GM21381 (cell line): ENCODE results near the gene SH2D4B.

ENCODE experiments used
- ATAC-seq: cut with Tn5 transposase; IDR thresholded peaks from one replicate; pipeline ENCODE4 v1.9.1; 2021; ENCODE audit warnings: mild to moderate bottlenecking, moderate library complexity; ENCODE audit not compliant: unreplicated experiment

Gene SH2D4B

DNA sequence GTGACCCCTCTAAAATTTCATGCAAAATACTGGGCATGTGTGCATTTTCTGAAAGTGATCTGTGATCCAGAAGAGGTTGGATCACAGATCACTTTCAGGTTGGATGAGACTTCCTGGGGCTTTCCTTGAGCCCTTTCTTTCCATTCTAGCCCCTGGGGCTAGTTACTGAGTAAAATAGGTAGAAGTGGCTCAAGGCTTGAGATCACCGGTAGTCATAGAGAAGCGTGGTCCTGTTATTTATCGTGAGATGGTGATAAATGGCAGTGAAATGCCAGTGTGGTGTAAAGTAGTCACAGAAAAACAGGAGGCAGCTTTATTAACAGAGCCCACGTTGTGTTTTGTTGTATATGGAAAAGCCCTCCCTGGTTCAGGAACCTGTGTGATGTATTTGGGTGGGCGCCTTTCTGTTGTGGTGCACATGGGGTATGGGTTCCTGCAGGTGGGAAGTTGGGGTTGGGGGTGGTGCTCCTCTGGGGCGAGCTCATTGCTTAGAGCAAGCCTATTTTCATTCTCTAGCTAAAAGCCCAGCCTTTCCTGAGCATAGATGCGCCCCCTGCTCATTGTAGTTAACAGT, 34.0 kb upstream of the SH2D4B start:
- no peak for ATAC-seq

DNA sequence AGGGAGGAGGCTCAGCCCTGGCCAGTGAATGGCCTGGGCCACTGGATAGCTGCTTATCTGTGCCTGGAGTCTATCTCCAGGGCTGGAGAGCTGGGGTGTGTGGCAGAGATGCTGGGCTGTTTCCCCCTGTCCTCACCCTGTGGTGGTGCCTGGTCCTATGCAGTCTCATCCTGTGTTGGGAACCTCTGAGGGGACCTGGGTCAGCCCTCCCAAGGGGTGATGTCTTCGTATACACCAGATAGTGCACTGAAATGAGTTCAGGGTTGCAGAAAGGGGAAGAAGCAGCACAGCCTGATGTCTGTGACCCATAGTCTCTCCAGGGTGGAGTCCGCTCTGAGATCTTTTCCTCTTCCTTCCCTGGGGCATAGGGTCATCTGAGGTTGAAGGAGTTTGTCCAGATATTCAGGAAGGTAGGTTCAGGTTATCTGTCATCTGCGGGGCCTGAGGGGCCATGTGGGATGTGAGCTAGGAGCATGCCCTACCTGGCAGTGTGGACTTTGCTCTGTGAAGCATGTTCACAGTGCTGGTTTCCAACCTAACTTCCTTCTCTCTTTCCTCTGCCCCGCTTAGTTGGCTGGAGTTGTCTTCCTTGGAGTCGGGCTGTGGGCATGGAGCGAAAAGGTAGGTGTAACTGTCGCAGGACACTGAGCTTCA, 33.4 kb upstream of the SH2D4B start:
- no peak for ATAC-seq

DNA sequence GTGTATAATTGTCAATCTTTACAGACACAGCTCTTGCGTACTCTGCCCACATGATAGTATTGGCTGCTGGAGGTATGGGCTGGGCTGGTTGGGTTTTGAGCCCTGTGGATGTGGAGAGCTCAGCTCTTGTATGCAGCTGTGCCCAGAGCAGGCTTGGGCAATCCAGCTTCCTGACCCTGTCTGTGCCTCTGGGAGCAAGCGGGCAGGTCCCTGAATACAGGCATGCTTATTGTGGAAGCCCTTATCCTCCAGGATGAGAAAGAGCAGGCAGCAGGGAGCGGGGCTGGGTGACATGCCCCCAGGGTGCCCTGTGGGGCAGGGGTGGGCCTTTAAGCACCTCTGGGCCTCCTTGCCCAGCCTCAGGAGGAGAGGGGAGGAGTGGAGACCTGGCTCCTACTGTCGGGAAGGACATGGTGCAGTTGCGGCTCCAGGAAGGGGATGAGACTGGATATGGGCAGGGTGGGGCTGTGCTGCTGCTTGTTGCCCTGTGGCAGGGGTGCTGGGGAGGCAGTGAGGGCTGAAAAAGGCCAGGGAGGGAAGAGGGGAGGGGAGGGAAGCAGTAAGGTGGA, 32.7 kb upstream of the SH2D4B start:
- no peak for ATAC-seq

DNA sequence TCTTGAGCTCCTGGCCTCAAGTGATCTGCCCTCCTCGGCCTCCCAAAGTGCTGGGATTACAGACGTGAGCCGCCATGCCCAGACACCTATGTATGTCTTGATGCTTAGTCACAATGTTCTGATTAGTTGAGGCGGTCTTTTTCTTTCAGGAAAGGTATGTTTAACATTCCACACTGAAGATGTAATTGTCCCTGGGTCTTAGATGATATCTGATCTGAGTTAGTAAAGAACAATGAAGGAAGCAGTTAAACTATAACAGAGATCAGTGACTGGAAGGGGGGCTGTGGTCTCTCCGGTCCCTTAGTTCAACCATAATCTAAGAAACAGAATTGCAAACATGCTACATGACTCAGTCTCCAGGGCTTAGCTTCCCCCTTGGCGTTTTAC, 31.5 kb upstream of the SH2D4B start:
- ATAC-seq = no peak

DNA sequence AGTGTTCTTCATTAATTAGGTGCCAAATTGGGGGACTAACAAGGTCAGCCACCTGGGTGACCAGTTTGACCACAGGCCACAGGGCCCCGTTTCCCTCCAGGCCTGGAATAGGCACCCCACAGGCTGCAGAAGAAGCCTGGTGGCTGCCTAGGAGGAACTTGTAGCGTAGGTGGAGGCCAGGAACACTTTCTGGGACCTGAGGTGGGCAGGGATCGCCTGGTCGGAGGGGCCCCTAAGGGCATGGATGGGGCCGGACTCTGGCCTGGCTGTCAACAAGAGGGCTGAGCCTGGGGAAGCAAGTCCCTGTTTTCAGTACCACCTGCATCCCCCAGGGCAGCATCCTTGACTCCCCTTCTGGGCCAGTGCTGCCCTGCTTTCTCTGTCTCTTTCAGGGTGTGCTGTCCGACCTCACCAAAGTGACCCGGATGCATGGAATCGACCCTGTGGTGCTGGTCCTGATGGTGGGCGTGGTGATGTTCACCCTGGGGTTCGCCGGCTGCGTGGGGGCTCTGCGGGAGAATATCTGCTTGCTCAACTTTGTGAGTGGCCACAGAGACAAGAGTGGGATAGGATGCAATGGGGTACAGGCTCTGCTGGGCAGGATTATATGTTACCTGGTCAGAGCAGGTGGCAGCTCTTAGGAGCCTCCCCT, 30.7 kb upstream of the SH2D4B start:
- no peak for ATAC-seq

DNA sequence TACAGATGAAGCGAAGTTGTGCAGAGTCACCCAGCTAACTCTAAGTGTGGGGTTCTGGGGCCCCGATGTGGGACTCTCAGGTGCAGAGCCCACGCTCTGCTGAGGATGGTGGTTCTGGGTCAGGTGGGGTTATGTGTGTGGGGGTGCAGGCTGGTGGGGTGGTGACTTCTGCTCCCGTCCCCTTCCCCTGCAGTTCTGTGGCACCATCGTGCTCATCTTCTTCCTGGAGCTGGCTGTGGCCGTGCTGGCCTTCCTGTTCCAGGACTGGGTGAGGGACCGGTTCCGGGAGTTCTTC, 28.6 kb upstream of the SH2D4B start:
- ATAC-seq = no peak

DNA sequence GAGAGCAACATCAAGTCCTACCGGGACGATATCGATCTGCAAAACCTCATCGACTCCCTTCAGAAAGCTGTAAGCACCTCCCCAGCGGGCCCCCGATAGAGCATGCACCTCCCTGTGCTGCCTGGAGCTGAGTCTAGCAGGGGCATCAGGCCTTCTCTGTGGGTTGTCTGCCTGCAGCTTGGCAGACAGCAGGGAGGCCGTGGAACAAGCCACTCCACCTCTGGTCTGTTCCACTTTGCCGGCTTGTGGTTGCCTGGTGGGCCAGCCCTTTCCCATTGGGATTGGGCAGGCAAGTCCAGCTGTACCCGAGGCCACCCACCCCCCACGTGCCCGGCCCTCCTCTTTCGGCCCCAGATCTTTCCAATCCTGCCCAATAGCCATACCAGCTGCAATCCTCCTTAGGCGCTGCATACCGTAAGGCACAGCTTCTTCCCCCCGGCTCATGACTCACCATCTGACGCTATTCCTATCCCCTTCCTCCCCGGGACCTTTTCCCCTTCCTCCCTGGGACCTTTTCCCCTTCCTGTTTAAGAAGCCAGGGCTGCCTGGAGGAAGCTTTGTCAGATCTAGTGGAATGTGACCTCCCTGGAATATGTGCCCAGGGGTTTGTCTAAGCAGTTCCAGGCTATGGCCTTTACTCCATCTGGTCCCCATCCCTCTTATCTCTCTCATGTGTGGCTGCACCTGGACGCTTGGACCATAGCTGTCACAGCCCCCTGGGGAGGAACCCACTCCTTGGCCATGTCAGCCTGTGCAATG, 28.1 kb upstream of the SH2D4B start:
- ATAC-seq = no peak

DNA sequence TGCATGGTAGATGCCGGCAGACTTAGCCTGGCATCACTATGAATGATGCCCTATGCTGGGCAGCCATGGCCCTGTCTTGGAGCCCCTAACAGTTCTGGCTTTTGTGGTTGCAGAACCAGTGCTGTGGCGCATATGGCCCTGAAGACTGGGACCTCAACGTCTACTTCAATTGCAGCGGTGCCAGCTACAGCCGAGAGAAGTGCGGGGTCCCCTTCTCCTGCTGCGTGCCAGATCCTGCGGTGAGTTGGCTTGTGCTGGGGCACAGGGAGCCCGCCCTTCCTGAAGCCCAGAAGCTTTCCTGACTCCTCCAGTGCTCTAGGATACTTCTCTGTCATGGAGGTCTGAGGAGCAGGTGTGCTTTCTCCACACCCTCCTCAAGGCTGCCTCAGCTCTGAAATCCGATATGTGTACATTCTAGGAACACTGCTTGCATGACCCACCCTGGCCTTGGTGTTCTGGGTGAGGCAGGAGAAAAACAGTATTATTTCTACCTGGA, 25.6 kb upstream of the SH2D4B start:
- no peak for ATAC-seq

DNA sequence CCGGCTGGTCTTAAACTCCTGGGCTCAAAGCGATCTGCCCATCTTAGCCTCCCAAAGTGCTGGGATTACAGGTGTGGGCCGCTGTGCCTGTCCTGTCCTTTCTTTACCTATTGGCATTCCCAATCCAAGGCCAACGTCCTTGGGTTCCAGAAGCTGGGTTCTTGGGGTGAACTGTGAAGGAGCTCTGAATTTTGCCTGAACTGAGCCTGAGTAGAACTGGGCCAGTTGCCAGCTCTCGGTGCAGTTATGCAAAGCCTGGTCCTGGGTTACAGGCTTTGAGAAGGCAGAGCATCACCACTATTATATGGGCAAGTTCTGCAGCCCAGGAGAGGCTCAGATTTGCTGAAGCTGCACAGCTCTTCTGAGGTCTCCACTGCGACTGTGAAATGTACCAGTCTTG, 24.6 kb upstream of the SH2D4B start:
- no peak for ATAC-seq

DNA sequence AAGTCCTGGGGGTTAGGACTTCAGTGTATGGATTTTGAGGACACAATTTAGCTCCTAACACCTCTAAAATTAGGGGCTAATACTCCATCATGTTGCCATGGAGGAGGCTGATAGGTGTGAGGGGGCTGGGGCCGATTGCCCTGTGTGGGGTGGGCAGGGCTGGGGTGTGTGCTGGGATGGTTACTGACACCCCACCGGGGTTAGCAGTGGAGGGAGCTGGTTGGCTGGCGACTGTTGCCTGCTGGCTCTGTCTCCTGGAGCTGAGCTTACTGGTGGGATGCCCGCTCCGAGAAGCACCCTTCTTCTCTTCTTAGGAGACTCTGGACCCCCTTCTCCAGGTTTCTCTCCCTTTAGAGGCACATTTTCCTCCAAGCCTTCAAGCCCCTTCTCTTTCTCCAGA, 22.2 kb upstream of the SH2D4B start:
- no peak for ATAC-seq

DNA sequence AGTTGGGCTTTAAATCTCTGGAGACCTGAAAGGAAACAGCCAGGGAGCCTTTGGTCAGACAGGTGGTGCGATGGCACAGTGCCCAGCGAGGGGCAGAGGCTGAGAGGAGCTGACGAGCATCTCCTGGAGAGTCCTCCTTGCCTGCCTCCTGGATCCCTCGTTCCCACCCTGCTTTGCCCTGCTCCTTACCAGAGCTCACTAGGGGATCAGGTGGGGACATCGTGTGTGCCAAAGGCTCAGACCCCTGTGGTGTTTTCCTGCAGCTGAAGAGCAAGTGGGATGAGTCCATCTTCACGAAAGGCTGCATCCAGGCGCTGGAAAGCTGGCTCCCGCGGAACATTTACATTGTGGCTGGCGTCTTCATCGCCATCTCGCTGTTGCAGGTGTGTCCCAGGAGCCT, 21.8 kb upstream of the SH2D4B start:
- no peak for ATAC-seq

DNA sequence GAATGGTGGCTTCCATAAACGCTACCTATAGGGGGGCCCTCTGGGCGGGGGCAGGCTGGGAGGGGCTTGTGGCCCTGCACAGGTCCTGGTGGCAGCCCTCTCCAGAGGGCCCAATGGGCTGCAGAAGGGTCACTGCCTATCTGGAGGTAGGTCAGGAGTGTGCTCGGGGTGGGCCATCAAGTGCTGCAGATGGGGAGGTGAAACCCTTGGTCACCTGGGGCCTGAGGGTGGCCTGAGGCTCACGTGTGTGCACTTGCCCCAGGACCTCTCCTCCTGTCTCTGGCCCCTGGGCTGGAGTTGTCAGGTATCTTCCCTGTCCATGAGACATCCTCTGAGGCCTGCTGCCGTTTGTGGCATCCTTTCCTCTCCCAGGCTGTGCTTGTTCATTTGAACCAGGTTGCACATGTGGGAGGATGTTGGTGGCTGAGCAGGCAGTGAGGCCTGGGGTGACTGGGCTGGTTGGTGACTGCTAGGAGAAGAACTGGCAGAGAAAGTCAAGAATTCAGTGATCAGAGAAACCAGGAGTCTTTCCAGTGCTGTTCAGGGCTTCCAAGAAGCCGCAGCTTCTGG, 21.1 kb upstream of the SH2D4B start:
- no peak for ATAC-seq

DNA sequence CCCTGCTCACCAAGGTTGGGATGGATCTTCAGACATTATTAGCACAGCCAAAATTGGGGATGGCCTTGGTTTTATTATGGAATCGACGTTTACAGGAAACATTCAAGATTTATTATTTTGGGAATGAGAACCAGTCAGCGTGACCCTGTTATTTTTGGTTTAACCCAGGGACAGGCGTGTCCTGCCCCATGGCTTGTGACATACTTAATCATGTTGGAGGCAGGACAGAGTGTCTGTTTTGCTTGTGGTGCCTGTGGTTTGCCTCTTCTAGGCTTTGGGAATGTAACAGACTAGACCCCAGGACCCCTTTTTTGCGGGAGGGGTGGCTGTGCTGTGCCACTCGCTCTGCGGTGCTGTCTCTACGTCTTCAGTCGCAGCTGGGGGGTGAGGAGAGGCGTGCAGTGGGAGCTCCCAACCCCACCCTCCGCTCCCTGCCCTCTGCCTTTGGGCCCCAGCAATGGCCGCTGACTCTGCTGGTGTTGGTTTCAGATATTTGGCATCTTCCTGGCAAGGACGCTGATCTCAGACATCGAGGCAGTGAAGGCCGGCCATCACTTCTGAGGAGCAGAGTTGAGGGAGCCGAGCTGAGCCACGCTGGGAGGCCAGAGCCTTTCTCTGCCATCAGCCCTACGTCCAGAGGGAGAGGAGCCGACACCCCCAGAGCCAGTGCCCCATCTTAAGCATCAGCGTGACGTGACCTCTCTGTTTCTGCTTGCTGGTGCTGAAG, 20.1 kb upstream of the SH2D4B start:
- no peak for ATAC-seq

DNA sequence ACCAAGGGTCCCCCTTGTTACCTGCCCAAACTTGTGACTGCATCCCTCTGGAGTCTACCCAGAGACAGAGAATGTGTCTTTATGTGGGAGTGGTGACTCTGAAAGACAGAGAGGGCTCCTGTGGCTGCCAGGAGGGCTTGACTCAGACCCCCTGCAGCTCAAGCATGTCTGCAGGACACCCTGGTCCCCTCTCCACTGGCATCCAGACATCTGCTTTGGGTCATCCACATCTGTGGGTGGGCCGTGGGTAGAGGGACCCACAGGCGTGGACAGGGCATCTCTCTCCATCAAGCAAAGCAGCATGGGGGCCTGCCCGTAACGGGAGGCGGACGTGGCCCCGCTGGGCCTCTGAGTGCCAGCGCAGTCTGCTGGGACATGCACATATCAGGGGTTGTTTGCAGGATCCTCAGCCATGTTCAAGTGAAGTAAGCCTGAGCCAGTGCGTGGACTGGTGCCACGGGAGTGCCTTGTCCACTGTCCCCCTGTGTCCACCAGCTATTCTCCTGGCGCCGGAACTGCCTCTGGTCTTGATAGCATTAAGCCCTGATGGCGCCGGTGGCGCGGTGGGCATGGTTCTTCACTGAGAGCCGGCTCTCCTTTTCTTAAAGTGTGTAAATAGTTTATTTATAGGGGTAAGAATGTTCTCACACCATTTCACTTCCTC, 19.4 kb upstream of the SH2D4B start:
- no peak for ATAC-seq

DNA sequence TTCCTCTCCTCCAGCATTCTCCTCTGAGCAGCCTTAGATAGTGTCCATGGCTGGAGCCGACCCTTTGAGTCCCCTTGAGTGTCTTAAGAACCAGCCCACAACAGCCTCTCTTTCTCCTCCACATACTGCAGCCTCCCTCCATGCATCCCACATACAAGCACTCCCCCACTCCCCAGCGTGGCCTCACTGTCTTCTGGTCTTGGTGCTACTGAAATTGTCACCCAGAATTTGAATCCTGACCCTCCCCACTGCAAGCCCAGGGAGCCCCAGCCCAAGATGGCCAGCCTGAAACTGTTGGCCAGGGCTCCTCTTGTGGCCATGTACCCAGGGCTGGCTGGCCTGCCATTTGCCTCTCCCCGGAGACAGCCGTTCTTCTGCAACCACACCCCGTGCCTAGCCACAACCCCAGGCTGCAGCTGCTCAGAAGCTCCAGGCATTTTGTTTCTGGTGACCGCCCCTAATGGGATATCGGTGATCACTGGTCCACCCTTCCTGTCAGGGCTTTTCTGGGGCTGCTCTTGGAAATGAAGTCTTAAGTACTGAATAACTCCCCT, 18.8 kb upstream of the SH2D4B start:
- ATAC-seq = no peak

DNA sequence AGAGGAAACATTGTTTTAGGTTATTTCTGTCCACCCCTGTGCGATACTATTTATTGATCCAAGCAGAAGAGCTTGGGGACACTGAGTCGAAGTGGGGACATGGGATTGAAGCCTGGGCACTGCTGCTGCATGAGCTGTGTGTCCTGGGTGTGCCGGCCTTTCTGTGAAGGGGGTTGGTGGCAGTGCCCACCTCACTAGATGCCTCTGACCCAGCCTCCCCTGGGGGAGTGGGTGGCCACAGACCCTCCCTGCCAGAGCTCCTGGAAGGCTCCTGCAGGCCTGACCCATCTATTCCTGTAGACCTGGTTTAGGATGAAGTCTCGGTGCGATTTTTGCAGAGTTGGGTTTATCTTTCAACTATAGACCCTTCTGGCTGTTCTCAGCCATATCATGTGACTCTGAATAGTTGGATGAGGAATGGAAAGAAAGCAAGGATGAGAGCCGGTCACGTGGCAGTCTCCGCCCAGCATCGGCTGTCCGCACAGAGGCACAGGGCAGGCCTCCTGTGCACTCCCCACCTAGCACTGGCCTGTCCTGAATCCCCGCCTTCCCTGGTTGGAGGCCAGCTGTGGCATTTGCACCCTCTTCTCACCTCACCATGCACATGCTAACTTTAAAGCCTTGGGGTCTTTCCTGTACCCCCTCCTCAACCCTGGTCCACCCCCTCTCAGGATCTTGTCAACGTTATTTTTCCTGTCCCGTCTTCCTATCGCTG, 17.6 kb upstream of the SH2D4B start:
- ATAC-seq = no peak

DNA sequence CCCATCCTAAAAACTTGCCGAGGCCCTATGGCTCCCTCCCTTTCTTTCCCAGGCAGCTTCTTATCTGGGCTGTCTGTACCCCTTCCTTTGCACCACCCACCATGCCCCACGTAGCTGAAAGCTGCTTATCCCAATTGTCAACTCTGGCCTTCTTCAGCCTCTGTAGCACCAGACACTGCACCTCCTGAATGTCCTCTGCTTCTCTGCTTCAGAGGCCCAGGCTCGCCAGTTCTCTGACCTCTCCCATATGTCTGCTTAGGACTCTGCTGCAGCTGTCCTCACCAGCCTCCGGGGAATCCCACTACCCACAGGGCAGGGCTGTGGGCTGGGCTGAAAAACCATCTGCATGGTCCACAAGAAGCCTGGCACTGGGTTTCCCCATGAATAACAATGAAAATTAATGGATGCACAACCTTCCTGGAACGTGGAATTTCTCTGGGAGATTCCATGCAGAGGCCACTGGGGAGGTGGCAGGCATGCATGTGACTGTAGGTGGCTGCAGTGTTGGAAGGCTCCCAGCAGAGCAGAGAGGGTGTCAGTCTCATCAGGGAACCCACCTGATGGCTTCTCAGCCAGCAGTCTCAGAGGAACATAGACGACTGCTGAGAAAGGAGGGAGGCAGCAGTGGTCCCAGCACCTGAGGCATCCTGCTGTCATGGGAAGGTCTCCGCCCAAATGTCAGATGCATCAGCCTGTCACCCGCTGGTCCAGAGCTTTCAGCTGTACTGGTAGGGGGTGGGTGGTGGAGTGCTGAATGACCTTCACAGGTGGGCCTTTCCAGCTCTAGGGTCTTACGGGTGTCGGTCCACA, 16.8 kb upstream of the SH2D4B start:
- ATAC-seq = no peak

DNA sequence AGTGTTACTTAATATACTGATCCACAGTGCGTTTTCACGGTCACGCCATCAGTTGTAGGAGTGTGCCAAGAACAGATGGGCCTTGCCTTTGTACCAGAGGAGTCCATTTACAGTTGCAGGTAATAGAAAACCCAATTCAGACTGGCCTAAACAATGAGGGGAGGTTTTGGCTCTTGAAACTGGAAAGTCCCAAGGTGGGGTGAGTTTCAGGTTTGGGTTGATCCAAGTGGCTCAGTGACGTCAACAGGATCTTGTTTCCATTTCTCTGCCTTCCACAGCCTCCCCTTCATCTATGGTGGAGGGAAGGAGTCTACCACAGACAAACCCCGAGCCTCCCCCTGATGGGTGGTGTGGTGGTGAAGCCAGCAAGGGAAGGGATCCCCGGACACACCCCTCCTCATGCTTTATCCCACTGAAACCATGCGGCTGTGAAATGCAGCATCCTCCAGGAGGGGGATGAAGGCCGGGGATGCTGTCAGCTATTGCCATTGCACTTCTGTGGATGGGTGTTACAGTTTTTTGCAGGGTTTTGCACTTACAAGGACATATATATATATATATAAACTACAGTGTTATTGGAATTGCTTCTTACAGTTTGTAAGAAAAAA, 14.8 kb upstream of the SH2D4B start:
- ATAC-seq = no peak
